WERI-Rb-1 (cell line): Measurements from ENCODE around the gene CPD.
A peak's percentile ranks its signal among the peaks of the same experiment; 100 is the strongest.

Source experiments
- DNase-seq: peaks from one replicate; pipeline ENCODE4 v3.0.0-alpha.2; 2020
- H3K27ac ChIP-seq: fragments of 250-450 bp; sonication (Bioruptor Pico); 2 replicates; pipeline ENCODE4 v1.5.1; 2020; ENCODE audit warnings: mild to moderate bottlenecking, moderate library complexity
- H3K27me3 ChIP-seq: fragments of 250-450 bp; sonication (Bioruptor Pico); 2 replicates; pipeline ENCODE4 v1.5.1; 2021; ENCODE audit warnings: mild to moderate bottlenecking, low read depth, moderate library complexity; ENCODE audit not compliant: insufficient read depth, severe bottlenecking
- H3K36me3 ChIP-seq: fragments of 250-450 bp; sonication (Bioruptor Pico); 2 replicates; pipeline ENCODE4 v1.5.1; 2020; ENCODE audit warnings: mild to moderate bottlenecking, moderate library complexity
- H3K4me3 ChIP-seq: 2 replicates; pipeline ENCODE4 v1.5.1; 2011; ENCODE audit warnings: low read depth, mild to moderate bottlenecking, control low read depth, low read length
- H3K9me3 ChIP-seq: fragments of 250-450 bp; sonication (Bioruptor Pico); 2 replicates; pipeline ENCODE4 v1.5.1; 2021; ENCODE audit warnings: mild to moderate bottlenecking, moderate library complexity; ENCODE audit not compliant: severe bottlenecking
- TF ChIP-seq, protein P1 (sequence below): IDR thresholded peaks from 2 replicates; pipeline ENCODE4 v1.5.1; 2011; ENCODE audit warnings: low read depth, mild to moderate bottlenecking, control low read depth, inconsistent platforms, low read length

CPD gene

DNA sequence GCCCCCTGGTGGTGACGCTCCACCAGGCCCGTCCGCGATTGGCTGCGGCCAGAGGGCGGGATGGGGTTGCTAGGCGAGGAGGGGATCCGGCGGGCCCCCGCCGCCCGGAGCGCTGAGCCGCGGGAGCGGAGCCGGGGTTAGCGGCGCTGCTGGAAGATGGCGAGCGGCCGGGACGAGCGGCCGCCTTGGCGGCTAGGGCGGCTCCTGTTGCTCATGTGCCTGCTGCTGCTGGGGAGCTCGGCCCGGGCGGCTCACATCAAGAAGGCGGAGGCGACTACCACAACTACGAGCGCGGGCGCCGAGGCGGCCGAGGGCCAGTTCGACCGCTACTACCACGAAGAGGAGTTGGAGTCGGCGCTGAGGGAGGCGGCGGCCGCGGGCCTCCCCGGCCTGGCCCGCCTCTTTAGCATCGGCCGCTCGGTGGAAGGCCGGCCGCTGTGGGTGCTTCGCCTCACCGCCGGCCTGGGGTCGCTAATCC is at the start of gene CPD:
CPD (plus strand) TSS at position 103 of the 478 bp plus-strand sequence; CDS start at position 157, 54 bp downstream.
- peaks cover 9% of the 10 kb centered on the region for H3K36me3 ChIP-seq
- TF ChIP-seq, protein P1, sequence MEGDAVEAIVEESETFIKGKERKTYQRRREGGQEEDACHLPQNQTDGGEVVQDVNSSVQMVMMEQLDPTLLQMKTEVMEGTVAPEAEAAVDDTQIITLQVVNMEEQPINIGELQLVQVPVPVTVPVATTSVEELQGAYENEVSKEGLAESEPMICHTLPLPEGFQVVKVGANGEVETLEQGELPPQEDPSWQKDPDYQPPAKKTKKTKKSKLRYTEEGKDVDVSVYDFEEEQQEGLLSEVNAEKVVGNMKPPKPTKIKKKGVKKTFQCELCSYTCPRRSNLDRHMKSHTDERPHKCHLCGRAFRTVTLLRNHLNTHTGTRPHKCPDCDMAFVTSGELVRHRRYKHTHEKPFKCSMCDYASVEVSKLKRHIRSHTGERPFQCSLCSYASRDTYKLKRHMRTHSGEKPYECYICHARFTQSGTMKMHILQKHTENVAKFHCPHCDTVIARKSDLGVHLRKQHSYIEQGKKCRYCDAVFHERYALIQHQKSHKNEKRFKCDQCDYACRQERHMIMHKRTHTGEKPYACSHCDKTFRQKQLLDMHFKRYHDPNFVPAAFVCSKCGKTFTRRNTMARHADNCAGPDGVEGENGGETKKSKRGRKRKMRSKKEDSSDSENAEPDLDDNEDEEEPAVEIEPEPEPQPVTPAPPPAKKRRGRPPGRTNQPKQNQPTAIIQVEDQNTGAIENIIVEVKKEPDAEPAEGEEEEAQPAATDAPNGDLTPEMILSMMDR: no peak
- peak; percentile 96 for DNase-seq
- H3K4me3 ChIP-seq: peak within 1 kb of the TSS; percentile 67
- H3K9me3 ChIP-seq: no peaks in the 10 kb centered on the region
- H3K27me3 ChIP-seq: no peaks in the 10 kb centered on the region
- peak within 1 kb of the TSS; percentile 87 for H3K27ac ChIP-seq

DNA sequence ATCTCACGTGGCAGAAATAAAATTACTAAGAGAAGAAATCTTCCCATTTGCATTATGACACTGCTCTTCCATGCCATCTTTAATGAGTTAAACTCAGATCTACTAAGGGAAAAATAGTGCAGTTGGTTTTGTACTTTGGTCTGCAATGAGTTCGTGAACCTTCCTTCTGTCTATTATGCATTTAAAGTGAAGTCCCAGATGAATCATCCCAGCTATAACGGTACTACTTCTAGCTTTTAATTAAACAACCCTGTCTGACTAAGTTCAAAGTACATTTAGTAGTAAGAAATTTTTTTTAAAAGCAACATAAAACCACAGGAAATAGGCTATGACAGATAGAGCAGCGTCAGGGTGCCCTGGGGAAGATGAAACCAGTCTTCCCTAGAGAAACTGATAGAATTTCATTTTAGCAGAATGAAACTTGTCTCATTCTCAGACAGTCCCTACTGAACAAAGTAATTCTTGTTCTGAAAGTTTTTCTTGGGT is 46.6 kb upstream of the CPD start:
- TF ChIP-seq, protein P1: no peak
- H3K36me3 ChIP-seq: no peaks in the 10 kb centered on the region
- H3K27me3 ChIP-seq: no peaks in the 10 kb centered on the region
- no peak overlapping the region for H3K27ac ChIP-seq
- no peak for DNase-seq
- H3K9me3 ChIP-seq: no peaks in the 10 kb centered on the region
- H3K4me3 ChIP-seq: no peak overlapping the region

DNA sequence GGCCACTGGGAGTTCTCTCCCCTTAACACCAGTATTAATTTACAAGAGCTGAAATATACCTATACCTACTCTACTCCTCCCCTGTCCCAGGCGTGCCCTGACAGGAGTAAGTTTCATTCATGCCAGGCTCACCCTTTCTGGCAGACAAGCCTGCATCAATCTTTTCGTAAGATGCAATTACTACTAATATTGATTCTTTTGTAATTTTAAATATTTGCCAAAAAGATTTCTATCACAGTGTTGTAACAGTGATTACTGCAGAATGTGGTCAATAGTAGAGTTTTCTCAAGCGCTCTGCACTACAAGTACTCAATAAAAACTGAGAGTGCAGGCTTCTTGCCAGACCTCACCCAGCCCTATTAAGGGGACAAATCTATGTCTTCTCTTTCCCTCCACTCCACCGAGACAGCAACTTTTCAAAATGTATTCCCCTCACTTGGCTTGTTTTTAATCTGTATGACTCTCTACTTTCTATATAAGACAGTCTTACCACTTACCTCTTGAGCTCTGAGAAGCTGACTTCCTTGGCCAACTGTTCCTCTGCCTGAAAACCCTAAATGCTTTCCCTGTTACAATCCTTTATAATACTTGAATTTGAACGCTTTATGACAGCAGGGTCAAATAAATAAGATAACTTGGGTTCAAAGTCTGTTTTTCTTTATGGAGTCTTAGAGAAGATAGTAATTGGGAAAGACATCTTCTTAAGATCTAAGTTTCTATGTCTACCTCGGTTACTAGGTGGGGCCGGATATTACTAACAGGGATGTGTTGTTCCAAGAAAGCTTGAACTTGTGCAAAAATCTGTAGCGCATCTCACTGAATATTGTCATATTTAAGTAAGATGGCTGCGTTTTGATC is 45.0 kb upstream of the CPD start, which contains the start of gene TMIGD1:
TMIGD1 (minus strand) TSS at position 555 of the 858 bp plus-strand sequence. CDS start 1,924 bp downstream, outside the sequence.
- H3K27ac ChIP-seq: no peak within 1 kb of the TSS
- H3K4me3 ChIP-seq: no peak within 1 kb of the TSS
- no peaks in the 10 kb centered on the region for H3K27me3 ChIP-seq
- TF ChIP-seq, protein P1: no peak
- no peaks in the 10 kb centered on the region for H3K36me3 ChIP-seq
- DNase-seq: no peak
- no peaks in the 10 kb centered on the region for H3K9me3 ChIP-seq

DNA sequence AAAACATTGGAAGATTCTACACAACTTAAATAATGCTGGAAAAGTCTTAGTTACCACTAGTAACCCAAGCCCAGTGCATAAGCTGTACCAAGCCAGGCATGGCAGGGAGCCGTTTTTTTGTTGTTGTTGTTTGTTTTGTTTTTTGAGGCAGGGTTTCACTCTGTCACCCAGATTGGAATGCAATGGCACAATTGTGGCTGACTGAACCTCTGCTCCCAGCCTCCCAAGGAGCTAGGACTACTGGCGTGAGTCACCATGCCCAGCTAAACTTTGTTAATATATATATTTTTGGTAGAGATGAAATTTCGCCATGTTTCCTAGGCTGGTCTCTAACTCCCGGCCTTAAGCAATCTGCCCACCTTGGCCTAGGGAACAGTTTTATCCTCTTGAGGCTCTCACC is 44.3 kb upstream of the CPD start:
- H3K27ac ChIP-seq: no peak overlapping the region
- no peak for DNase-seq
- no peaks in the 10 kb centered on the region for H3K36me3 ChIP-seq
- no peaks in the 10 kb centered on the region for H3K9me3 ChIP-seq
- H3K4me3 ChIP-seq: no peak overlapping the region
- TF ChIP-seq, protein P1: no peak
- H3K27me3 ChIP-seq: no peaks in the 10 kb centered on the region

DNA sequence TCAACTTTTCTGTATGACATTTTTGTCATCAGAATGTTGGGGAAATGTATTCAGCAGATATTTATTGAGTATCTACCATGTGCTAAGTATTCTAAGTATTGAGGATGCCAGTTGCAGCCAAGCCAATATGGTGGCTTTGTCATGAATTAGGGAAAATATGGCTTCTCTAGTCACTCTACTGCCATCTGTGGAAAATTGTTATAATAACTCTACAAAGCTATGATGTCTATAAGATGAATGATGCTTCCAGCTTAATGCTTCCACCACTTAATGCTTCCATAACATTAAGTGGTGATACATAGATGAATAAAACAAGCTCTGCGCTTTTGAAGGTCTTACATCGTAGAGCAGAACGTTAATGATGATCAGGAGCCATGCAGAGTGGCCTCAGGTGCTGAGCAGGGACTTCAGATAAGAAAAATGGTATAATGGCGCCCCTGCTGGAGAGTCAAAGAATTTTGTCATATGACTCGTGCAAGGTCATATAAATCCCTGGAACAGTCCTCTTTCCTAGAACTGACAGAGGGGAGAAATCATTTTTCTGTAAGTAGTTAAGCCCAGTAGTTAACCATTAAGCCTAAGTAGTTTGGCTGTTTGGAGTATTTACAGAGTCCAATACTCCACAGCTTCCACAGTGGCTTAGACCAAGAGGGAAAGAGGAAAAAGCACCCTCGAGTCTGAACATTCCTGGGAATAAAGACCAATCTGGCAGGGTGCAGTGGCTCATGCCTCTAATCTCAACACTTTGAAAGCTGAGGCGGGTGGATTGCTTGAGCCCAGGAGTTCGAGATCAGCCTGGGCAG is 42.2 kb upstream of the CPD start:
- DNase-seq: peak; percentile 79
- TF ChIP-seq, protein P1: peak; percentile 58
- H3K27me3 ChIP-seq: no peaks in the 10 kb centered on the region
- no peaks in the 10 kb centered on the region for H3K9me3 ChIP-seq
- H3K4me3 ChIP-seq: peak overlapping the region; percentile 12; the same call in 1 of the 2 replicates
- H3K36me3 ChIP-seq: no peaks in the 10 kb centered on the region
- no peak overlapping the region for H3K27ac ChIP-seq
